Measurements from ENCODE around the gene A1BG. TPM values are rescaled to one million over a fixed set of nuclear protein-coding genes. Genes with fewer than 3 reads are reported as not detected.

A1BG gene
- polyA plus RNA-seq, 2 of the 4 experiments (the other 2 are of a cell fraction) = 2.5 to 9.5 TPM

DNA sequence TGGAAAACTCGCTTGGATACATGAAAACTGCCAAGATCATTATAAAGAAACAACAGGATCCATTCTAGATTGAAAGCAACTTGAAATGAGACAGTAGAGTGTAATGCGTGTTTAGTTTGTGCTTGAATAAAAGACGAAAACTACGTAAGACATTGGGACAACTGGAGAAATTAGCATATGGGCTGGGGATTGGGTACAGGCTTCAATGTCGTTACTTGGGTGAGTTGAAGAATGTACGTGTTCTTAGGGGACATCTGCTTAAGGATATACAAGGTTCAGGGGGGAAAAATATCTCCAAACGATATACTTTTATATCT lies 48.6 kb downstream of the A1BG start (continued):
- TF ChIP-seq, protein P1, sequence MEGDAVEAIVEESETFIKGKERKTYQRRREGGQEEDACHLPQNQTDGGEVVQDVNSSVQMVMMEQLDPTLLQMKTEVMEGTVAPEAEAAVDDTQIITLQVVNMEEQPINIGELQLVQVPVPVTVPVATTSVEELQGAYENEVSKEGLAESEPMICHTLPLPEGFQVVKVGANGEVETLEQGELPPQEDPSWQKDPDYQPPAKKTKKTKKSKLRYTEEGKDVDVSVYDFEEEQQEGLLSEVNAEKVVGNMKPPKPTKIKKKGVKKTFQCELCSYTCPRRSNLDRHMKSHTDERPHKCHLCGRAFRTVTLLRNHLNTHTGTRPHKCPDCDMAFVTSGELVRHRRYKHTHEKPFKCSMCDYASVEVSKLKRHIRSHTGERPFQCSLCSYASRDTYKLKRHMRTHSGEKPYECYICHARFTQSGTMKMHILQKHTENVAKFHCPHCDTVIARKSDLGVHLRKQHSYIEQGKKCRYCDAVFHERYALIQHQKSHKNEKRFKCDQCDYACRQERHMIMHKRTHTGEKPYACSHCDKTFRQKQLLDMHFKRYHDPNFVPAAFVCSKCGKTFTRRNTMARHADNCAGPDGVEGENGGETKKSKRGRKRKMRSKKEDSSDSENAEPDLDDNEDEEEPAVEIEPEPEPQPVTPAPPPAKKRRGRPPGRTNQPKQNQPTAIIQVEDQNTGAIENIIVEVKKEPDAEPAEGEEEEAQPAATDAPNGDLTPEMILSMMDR (IDR thresholded peaks at IDR 0.05) = no peak
- TF ChIP-seq HOXB13 (CRISPR knock-in tag; IDR thresholded peaks at IDR 0.05; ENCODE audit: low read depth) = no peak
- no peak for TF ChIP-seq RARB (CRISPR knock-in tag; IDR thresholded peaks at IDR 0.05)
- no peak for TF ChIP-seq NFE2L2 (conservative IDR thresholded peaks at IDR 0.05; ENCODE audit: low read length)
- no peak for TF ChIP-seq SREBF2 (IDR thresholded peaks at IDR 0.05)
- no peak for TF ChIP-seq POLR2A (IDR thresholded peaks at IDR 0.05; ENCODE audit: low read length)
- no peak for TF ChIP-seq EHF (CRISPR knock-in tag; IDR thresholded peaks at IDR 0.05)
- TF ChIP-seq, protein P2, sequence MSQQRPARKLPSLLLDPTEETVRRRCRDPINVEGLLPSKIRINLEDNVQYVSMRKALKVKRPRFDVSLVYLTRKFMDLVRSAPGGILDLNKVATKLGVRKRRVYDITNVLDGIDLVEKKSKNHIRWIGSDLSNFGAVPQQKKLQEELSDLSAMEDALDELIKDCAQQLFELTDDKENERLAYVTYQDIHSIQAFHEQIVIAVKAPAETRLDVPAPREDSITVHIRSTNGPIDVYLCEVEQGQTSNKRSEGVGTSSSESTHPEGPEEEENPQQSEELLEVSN (IDR thresholded peaks at IDR 0.05; ENCODE audit: borderline replicate concordance, low read depth) = no peak
- no peak for TF ChIP-seq HOXB5 (CRISPR knock-in tag; IDR thresholded peaks at IDR 0.05)

DNA sequence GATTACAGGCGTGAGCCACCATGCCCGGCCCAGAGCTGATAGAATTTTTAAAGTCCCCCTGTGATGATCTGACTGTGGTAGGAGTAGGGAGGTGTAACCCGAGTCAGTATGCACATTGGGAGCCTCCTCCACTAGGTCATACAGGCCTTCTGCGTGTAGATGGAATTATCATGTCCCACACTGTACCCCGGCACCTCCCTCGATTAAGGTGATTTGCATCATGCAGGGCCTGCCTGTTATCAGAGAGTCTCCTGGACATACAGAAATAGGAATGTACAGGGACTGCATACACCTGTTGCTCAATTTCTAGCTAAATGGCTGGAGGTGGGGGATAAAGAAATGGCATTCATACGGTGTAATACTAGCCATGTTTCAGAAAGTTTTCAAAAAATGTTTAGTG lies 49.0 kb downstream of the A1BG start:
- DNase-seq (ENCODE audit: low read depth in 1 of 2, low spot score in 1 of 2) (no peak), ATAC-seq (no peak), FAIRE-seq (no peak)
- 90% methylated on average over 7 of the region's 7 CpGs for WGBS (ENCODE audit: missing lambda C conversion rate)
- 0 out of 3 replicates have a peak, but pooled peaks cover 4% of the 10 kb centered on the region for H3K4me1 ChIP-seq
- TF ChIP-seq RNF2 (IDR thresholded peaks at IDR 0.05; ENCODE audit: borderline replicate concordance, low read depth) (no peak), BHLHE40 (IDR thresholded peaks at IDR 0.05; ENCODE audit: low read depth, low read length) (no peak), NPAS2 (CRISPR knock-in tag; IDR thresholded peaks at IDR 0.05; ENCODE audit: borderline replicate concordance) (no peak), ZC3H11A (IDR thresholded peaks at IDR 0.05) (no peak), CBX2 (IDR thresholded peaks at IDR 0.05; ENCODE audit: borderline replicate concordance, low read depth) (no peak), CEBPB (IDR thresholded peaks at IDR 0.05) (no peak), NR3C1 (IDR thresholded peaks at IDR 0.05) (no peak), HOXB13 (CRISPR knock-in tag; IDR thresholded peaks at IDR 0.05; ENCODE audit: low read depth) (no peak), PHF8 (IDR thresholded peaks at IDR 0.05; ENCODE audit: borderline replicate concordance, low read depth) (no peak), FOSL2 (IDR thresholded peaks at IDR 0.05) (no peak), FOSL2 (CRISPR knock-in tag; IDR thresholded peaks at IDR 0.05) (no peak), SREBF2 (IDR thresholded peaks at IDR 0.05) (no peak), HDAC2 (IDR thresholded peaks at IDR 0.05) (no peak), TFCP2L1 (CRISPR knock-in tag; IDR thresholded peaks at IDR 0.05) (no peak)
- TF ChIP-seq, protein P3, sequence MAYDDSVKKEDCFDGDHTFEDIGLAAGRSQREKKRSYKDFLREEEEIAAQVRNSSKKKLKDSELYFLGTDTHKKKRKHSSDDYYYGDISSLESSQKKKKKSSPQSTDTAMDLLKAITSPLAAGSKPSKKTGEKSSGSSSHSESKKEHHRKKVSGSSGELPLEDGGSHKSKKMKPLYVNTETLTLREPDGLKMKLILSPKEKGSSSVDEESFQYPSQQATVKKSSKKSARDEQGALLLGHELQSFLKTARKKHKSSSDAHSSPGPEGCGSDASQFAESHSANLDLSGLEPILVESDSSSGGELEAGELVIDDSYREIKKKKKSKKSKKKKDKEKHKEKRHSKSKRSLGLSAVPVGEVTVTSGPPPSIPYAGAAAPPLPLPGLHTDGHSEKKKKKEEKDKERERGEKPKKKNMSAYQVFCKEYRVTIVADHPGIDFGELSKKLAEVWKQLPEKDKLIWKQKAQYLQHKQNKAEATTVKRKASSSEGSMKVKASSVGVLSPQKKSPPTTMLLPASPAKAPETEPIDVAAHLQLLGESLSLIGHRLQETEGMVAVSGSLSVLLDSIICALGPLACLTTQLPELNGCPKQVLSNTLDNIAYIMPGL (CRISPR knock-in tag; IDR thresholded peaks at IDR 0.05; ENCODE audit: borderline replicate concordance) = no peak
- ChIA-PET CTCF (interaction anchor here (0.8 kb wide), 1 partner anchor 18 kb away, joined by 3 read pairs; no protein-coding TSS in a partner anchor), POLR2A (no interaction called here)
- H3K4me2 ChIP-seq = peak overlapping the region; percentile 63; the same call in 2 of the 3 replicates
- no peak overlapping the region for H3K4me3 ChIP-seq
- H3K27ac ChIP-seq = no peak overlapping the region
- peaks cover 66% of the 10 kb centered on the region for H3K9me3 ChIP-seq

DNA sequence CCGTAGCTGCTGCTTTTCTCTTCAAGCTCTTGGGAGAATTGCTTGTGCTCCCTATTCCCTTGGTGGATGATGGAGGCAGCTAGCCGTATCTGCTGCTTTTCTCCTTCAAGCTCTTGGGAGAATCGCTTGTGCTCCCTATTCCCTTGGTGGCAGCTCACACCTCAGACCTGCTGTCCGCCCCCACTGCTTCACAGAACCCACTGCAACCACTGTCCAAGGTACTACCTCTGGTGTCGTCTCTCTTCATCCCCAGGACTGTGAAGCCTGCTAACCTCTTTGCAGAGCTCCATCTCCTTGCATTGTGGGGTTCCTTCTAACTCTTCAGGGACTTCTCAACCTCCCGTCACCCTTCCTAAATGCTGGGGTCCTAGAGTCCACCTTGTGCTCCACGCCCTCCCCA lies 52.7 kb downstream of the A1BG start:
- no peak for DNase-seq (ENCODE audit: low read depth in 1 of 2, low spot score in 1 of 2)
- Histone ChIP-seq H3K9me3 (peaks cover 89% of the 10 kb centered on the region), H3K4me2 (no peak overlapping the region), H3K4me1 (no peaks in the 10 kb centered on the region), H3K27ac (no peak overlapping the region), H3K4me3 (no peak overlapping the region)
- POLR2A ChIA-PET = no interaction called here
- TF ChIP-seq CBX2 (IDR thresholded peaks at IDR 0.05; ENCODE audit: borderline replicate concordance, low read depth) (no peak), GATA3 (IDR thresholded peaks at IDR 0.05; ENCODE audit: borderline replicate concordance) (no peak), ESRRA (IDR thresholded peaks at IDR 0.05; ENCODE audit: borderline replicate concordance, low read length) (no peak), RNF2 (IDR thresholded peaks at IDR 0.05; ENCODE audit: borderline replicate concordance, low read depth) (no peak), FOSB (CRISPR knock-in tag; IDR thresholded peaks at IDR 0.05) (no peak), NFE2L2 (conservative IDR thresholded peaks at IDR 0.05; ENCODE audit: low read length) (no peak), EHMT2 (IDR thresholded peaks at IDR 0.05; ENCODE audit: low read depth) (no peak), JUNB (IDR thresholded peaks at IDR 0.05) (no peak), ZFP36 (IDR thresholded peaks at IDR 0.05; ENCODE audit: borderline replicate concordance, partially characterized antibody) (no peak), NR3C1 (IDR thresholded peaks at IDR 0.05) (no peak), NPAS2 (CRISPR knock-in tag; IDR thresholded peaks at IDR 0.05; ENCODE audit: borderline replicate concordance) (no peak), POLR2A (IDR thresholded peaks at IDR 0.05; ENCODE audit: low read length) (no peak), KDM5A (IDR thresholded peaks at IDR 0.05) (no peak), JUN (IDR thresholded peaks at IDR 0.05) (no peak)
- TF ChIP-seq, protein P4, sequence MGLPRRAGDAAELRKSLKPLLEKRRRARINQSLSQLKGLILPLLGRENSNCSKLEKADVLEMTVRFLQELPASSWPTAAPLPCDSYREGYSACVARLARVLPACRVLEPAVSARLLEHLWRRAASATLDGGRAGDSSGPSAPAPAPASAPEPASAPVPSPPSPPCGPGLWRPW (IDR thresholded peaks at IDR 0.05) = no peak
- no peak for FAIRE-seq
- WGBS (ENCODE audit: missing lambda C conversion rate) = 94% methylated on average over 7 of the region's 7 CpGs
- no peak for ATAC-seq
- CTCF ChIA-PET = interaction anchor here (0.6 to 1.3 kb wide), 5 partner anchors 9 to 47 kb away, joined by 3 to 5 read pairs (median 3); no protein-coding TSS in a partner anchor
